HepG2 (cell line): ENCODE measurements around the gene SRGAP3. TPM values are rescaled to one million over a fixed set of nuclear protein-coding genes. Genes with fewer than 3 reads are reported as not detected.

Experiments used
- ARNTL ChIP-seq: sonication (generic); formaldehyde crosslinking; IDR thresholded peaks from 2 replicates; pipeline ENCODE4 v1.4.0; 2020; ENCODE audit warnings: mild to moderate bottlenecking, missing genetic modification reagents
- CBFB ChIP-seq: sonication (generic); formaldehyde crosslinking; IDR thresholded peaks from 2 replicates; pipeline ENCODE4 v1.4.0; 2020; ENCODE audit warnings: missing genetic modification reagents
- CEBPZ ChIP-seq: IDR thresholded peaks from 2 replicates; pipeline ENCODE4 v1.6.1; 2012; ENCODE audit warnings: low read length, improper control_type of control experiment
- EP300 ChIP-seq, 3 experiments: sonication (generic) in 1 of 3; formaldehyde crosslinking in 1 of 3; IDR thresholded peaks; 2 replicates each; pipeline versions ENCODE4 v1.5.1 to v1.6.1; 2011 to 2020; ENCODE audit warnings: low read depth in 2 of 3, low read length in 2 of 3, borderline replicate concordance in 1 of 3, improper control_type of control experiment in 1 of 3, mild to moderate bottlenecking in 1 of 3, missing genetic modification reagents in 1 of 3, moderate library complexity in 1 of 3
- KAT8 ChIP-seq: IDR thresholded peaks from 2 replicates; pipeline ENCODE4 v1.6.1; 2016; ENCODE audit warnings: missing genetic modification reagents, missing compliant biosample characterization
- MIER3 ChIP-seq: IDR thresholded peaks from 2 replicates; pipeline ENCODE4 v1.6.1; 2016; ENCODE audit warnings: missing compliant biosample characterization, borderline replicate concordance
- NCOA2 ChIP-seq: sonication (generic); formaldehyde crosslinking; IDR thresholded peaks from 2 replicates; pipeline ENCODE4 v1.8.0; 2022; ENCODE audit warnings: inconsistent platforms
- PATZ1 ChIP-seq: sonication (generic); formaldehyde crosslinking; IDR thresholded peaks from 2 replicates; pipeline ENCODE4 v1.4.0; 2020; ENCODE audit warnings: missing genetic modification reagents
- SOX5 ChIP-seq: IDR thresholded peaks from 2 replicates; pipeline ENCODE4 v1.6.1; 2016; ENCODE audit warnings: borderline replicate concordance
- SUZ12 ChIP-seq: fragments of 150-350 bp; IDR thresholded peaks from 2 replicates; pipeline ENCODE4 v1.6.1; 2014; ENCODE audit warnings: low read depth, low read length
- TARDBP ChIP-seq: sonication (generic); formaldehyde crosslinking; IDR thresholded peaks from 2 replicates; pipeline ENCODE4 v1.8.0; 2022; ENCODE audit warnings: mild to moderate bottlenecking, missing genetic modification reagents
- ZMAT3 ChIP-seq: sonication (generic); formaldehyde crosslinking; conservative IDR thresholded peaks from 2 replicates; pipeline ENCODE4 v1.7.0; 2021; ENCODE audit warnings: missing genetic modification reagents
- ZMYM4 ChIP-seq: sonication (generic); formaldehyde crosslinking; IDR thresholded peaks from 2 replicates; pipeline ENCODE4 v1.8.1; 2023; ENCODE audit warnings: mild to moderate bottlenecking, missing genetic modification reagents
- ZNF143 ChIP-seq: sonication (generic); formaldehyde crosslinking; IDR thresholded peaks from 2 replicates; pipeline ENCODE4 v1.4.0; 2020; ENCODE audit warnings: missing genetic modification reagents
- ZNF670 ChIP-seq: sonication (generic); formaldehyde crosslinking; IDR thresholded peaks from 2 replicates; pipeline ENCODE4 v1.8.0; 2022; ENCODE audit warnings: mild to moderate bottlenecking, missing genetic modification reagents, borderline replicate concordance
- ZNF788 ChIP-seq: sonication (generic); formaldehyde crosslinking; IDR thresholded peaks from 2 replicates; pipeline ENCODE4 v1.5.0; 2020; ENCODE audit warnings: mild to moderate bottlenecking, missing genetic modification reagents, borderline replicate concordance
- polyA plus RNA-seq, 8 experiments: library from polyadenylated mRNA; depleted of rRNA in 3 of 8; stranded (reverse) in 7 of 8; unstranded in 1 of 8; fragments of >200 nt; fragmentation: Illumina TruSeq in 4 of 8; extraction: Trizol in 4 of 8; gene quantifications; 2 replicates each; pipeline versions ENCODE4 v1.2.1 to v1.2.3, GENCODE V29; 2011 to 2016; ENCODE audit warnings: low read depth in 4 of 8, missing spikeins in 1 of 8, mixed read lengths in 1 of 8; ENCODE audit not compliant: insufficient read depth in 1 of 8
- total RNA-seq, 5 experiments: library from RNA; depleted of rRNA; stranded (reverse); fragments of >200 nt; fragmentation: Illumina TruSeq; extraction: Trizol; gene quantifications; 2 replicates each; pipeline ENCODE4 v1.2.3, GENCODE V29; 2016; ENCODE audit warnings: low read depth in 1 of 5
- TF ChIP-seq, protein P1 (sequence below): sonication (generic); formaldehyde crosslinking; conservative IDR thresholded peaks from 2 replicates; pipeline ENCODE4 v1.4.0; 2020; ENCODE audit warnings: missing genetic modification reagents
- TF ChIP-seq, protein P2 (sequence below): sonication (generic); formaldehyde crosslinking; IDR thresholded peaks from 2 replicates; pipeline ENCODE4 v1.4.0; 2020; ENCODE audit warnings: mild to moderate bottlenecking, missing genetic modification reagents

Gene SRGAP3
- total and polyA plus RNA-seq, 2 of the 13 experiments (the other 11 are each of a cell fraction or from before 2014, with no cell fraction given) = 1.2 to 1.4 TPM

DNA sequence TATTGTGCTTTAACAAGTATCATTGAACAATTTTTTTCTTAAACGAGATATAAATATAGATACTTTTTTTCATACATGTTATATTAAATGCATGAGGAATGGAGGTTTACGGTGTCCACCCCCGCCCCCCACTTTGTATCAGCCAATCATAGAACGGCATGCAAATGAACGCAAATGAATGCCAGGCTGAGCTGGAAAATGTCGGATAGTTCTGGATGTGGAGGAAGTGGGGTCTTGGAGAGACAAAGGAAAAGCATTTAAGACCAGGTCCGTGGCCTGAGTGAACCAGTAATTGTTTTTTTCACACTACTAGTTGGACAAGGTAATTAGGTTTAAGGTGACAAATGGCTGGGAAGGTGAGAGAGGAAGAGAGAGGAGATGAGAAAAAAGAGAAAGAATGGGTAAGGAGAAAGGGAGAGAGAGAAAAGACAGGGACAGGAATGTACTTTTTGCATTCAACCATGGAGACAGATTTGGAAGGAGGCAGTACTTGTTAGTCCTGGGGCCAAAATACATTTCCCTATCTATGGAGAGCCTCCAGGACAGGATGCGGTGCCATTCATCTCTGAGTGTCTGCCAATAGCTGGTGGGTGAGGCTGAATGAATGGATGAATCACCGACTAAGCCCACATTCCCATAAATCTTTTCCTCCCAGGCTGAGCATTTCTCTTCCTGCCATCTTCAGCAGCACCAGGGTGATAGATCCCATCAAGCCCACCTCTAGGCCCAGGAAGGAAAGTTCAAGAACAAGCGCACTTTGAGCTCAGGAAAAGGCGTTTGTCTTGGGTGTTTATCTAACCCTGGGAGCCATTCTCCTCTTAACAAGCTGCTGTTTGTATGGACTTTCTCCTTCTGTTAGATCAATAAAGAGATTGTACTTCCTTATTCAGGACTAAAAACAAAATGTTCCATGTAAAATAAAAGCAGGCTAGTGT, 284.7 kb downstream of the SRGAP3 start (continued):
- TF ChIP-seq SUZ12 = no peak
- TF ChIP-seq ZNF670 = peak; percentile 77; the same call in 1 of the 2 replicates
- peak; percentile 74; the same call in 1 of the 2 replicates for TF ChIP-seq NCOA2 (CRISPR knock-in tag)
- TF ChIP-seq ZMAT3 (CRISPR knock-in tag) = no peak
- TF ChIP-seq PATZ1 (CRISPR knock-in tag) = 0 out of 2 replicates have a peak, but pooled peaks have one; percentile 21
- no peak for TF ChIP-seq CEBPZ
- peak; percentile 57 for TF ChIP-seq ZMYM4 (CRISPR knock-in tag)
- TF ChIP-seq MIER3 (CRISPR knock-in tag) = peak; percentile 22; the same call in 1 of the 2 replicates
- TF ChIP-seq EP300 (IDR thresholded peaks at IDR 0.05; ENCODE audit: low read depth in 2 of 2, low read length in 2 of 2) = peak in 1 of 2 experiments; percentile 82; a peak in 2 of 4 replicates
- TF ChIP-seq EP300 (CRISPR knock-in tag; IDR thresholded peaks at IDR 0.05; ENCODE audit: borderline replicate concordance) = peak; percentile 27; the same call in 1 of the 2 replicates
- TF ChIP-seq KAT8 (CRISPR knock-in tag) = peak; percentile 62
- TF ChIP-seq, protein P1, sequence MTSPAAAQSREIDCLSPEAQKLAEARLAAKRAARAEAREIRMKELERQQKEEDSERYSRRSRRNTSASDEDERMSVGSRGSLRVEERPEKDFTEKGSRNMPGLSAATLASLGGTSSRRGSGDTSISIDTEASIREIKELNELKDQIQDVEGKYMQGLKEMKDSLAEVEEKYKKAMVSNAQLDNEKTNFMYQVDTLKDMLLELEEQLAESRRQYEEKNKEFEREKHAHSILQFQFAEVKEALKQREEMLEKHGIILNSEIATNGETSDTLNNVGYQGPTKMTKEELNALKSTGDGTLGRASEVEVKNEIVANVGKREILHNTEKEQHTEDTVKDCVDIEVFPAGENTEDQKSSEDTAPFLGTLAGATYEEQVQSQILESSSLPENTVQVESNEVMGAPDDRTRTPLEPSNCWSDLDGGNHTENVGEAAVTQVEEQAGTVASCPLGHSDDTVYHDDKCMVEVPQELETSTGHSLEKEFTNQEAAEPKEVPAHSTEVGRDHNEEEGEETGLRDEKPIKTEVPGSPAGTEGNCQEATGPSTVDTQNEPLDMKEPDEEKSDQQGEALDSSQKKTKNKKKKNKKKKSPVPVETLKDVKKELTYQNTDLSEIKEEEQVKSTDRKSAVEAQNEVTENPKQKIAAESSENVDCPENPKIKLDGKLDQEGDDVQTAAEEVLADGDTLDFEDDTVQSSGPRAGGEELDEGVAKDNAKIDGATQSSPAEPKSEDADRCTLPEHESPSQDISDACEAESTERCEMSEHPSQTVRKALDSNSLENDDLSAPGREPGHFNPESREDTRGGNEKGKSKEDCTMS (CRISPR knock-in tag) = no peak
- TF ChIP-seq ARNTL = peak; percentile 57; the same call in 1 of the 2 replicates
- TF ChIP-seq TARDBP (CRISPR knock-in tag) = peak; percentile 14; the same call in 1 of the 2 replicates
- no peak for TF ChIP-seq CBFB (CRISPR knock-in tag)
- peak; percentile 81 for TF ChIP-seq SOX5 (CRISPR knock-in tag)
- TF ChIP-seq ZNF788 (CRISPR knock-in tag) = no peak
- peak; percentile 46; the same call in 1 of the 2 replicates for TF ChIP-seq ZNF143 (CRISPR knock-in tag)
- TF ChIP-seq, protein P2, sequence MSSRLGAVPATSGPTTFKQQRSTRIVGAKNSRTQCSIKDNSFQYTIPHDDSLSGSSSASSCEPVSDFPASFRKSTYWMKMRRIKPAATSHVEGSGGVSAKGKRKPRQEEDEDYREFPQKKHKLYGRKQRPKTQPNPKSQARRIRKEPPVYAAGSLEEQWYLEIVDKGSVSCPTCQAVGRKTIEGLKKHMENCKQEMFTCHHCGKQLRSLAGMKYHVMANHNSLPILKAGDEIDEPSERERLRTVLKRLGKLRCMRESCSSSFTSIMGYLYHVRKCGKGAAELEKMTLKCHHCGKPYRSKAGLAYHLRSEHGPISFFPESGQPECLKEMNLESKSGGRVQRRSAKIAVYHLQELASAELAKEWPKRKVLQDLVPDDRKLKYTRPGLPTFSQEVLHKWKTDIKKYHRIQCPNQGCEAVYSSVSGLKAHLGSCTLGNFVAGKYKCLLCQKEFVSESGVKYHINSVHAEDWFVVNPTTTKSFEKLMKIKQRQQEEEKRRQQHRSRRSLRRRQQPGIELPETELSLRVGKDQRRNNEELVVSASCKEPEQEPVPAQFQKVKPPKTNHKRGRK (CRISPR knock-in tag) = 0 out of 2 replicates have a peak, but pooled peaks have one; percentile 9
